Liver (tissue), 9 donors: ENCODE measurements around the gene MAPT. TPM values are rescaled to one million over a fixed set of nuclear protein-coding genes. Genes with fewer than 3 reads are reported as not detected.

Experiments used
- DNase-seq: peaks from one replicate; pipeline ENCODE4 v3.0.0-alpha.2; 2017; ENCODE audit warnings: low spot score
- H3K27ac ChIP-seq, 2 donors: one replicate each; pipeline ENCODE4 v1.7.0; 2013; ENCODE audit warnings: inconsistent platforms in 2 of 2, low read length in 2 of 2, control low read depth in 1 of 2, low read depth in 1 of 2, mild to moderate bottlenecking in 1 of 2
- H3K27me3 ChIP-seq, 4 donors: one replicate each; pipeline versions ENCODE4 v1.6.1 to v1.7.0; 2013; ENCODE audit warnings: low read length in 3 of 4, inconsistent platforms in 1 of 4, mild to moderate bottlenecking in 1 of 4, moderate library complexity in 1 of 4; ENCODE audit not compliant: control insufficient read depth in 4 of 4, insufficient read depth in 4 of 4
- H3K36me3 ChIP-seq, 4 donors: one replicate each; pipeline versions ENCODE4 v1.6.1 to v1.7.0; 2013; ENCODE audit warnings: low read length in 3 of 4, mild to moderate bottlenecking in 3 of 4, low read depth in 1 of 4, moderate library complexity in 1 of 4; ENCODE audit not compliant: control insufficient read depth in 4 of 4, insufficient read depth in 3 of 4
- H3K4me1 ChIP-seq, 4 donors: one replicate each; pipeline versions ENCODE4 v1.6.1 to v1.7.0; 2013; ENCODE audit warnings: low read length in 3 of 4, mild to moderate bottlenecking in 3 of 4, moderate library complexity in 1 of 4; ENCODE audit not compliant: control insufficient read depth in 4 of 4, insufficient read depth in 4 of 4
- H3K4me3 ChIP-seq, 3 donors: one replicate each; pipeline versions ENCODE4 v1.6.1 to v1.7.0; 2013; ENCODE audit warnings: low read length in 3 of 3, control low read depth in 1 of 3, low read depth in 1 of 3, mild to moderate bottlenecking in 1 of 3
- H3K9ac ChIP-seq, 2 donors: one replicate each; pipeline ENCODE4 v1.7.0; 2013; ENCODE audit warnings: low read length in 2 of 2, mild to moderate bottlenecking in 2 of 2, moderate library complexity in 2 of 2, control low read depth in 1 of 2, low read depth in 1 of 2
- H3K9me3 ChIP-seq, 4 donors: one replicate each; pipeline versions ENCODE4 v1.6.1 to v1.7.0; 2013; ENCODE audit warnings: low read length in 3 of 4; ENCODE audit not compliant: control insufficient read depth in 4 of 4
- CTCF ChIP-seq: fragments of 150-350 bp; IDR thresholded peaks from 2 replicates; pipeline ENCODE4 v1.5.1; 2017; ENCODE audit warnings: improper control_type of control experiment, low read depth, low read length; ENCODE audit not compliant: missing input control
- FOXA2 ChIP-seq: IDR thresholded peaks from 2 replicates; pipeline ENCODE4 v1.6.1; 2016; ENCODE audit warnings: antibody characterized with exemption
- HNF4A ChIP-seq, 2 donors: conservative IDR thresholded peaks; 2 replicates each; pipeline ENCODE4 v1.6.1; 2016; ENCODE audit warnings: antibody characterized with exemption in 2 of 2, mild to moderate bottlenecking in 2 of 2
- JUND ChIP-seq, 2 donors: IDR thresholded peaks; 2 replicates each; pipeline ENCODE4 v1.6.1; 2016; ENCODE audit warnings: antibody characterized with exemption in 2 of 2
- RAD21 ChIP-seq, 2 donors: IDR thresholded peaks; 2 replicates each; pipeline ENCODE4 v1.6.1; 2016; ENCODE audit warnings: antibody characterized with exemption in 2 of 2, mild to moderate bottlenecking in 2 of 2
- REST ChIP-seq: IDR thresholded peaks from 2 replicates; pipeline ENCODE4 v1.6.1; 2016; ENCODE audit warnings: antibody characterized with exemption, mild to moderate bottlenecking
- RXRA ChIP-seq, 2 donors: IDR thresholded peaks; 2 replicates each; pipeline ENCODE4 v1.6.1; 2017 to 2018; ENCODE audit warnings: antibody characterized with exemption in 2 of 2, mild to moderate bottlenecking in 1 of 2
- SP1 ChIP-seq: IDR thresholded peaks from 2 replicates; pipeline ENCODE4 v1.6.1; 2018; ENCODE audit warnings: antibody characterized with exemption, mild to moderate bottlenecking
- YY1 ChIP-seq: IDR thresholded peaks from 2 replicates; pipeline ENCODE4 v1.6.1; 2016; ENCODE audit warnings: antibody characterized with exemption, mild to moderate bottlenecking
- WGBS: extraction: QIAGEN DNeasy Blood & Tissue Kit; methylation state at CpG from one replicate; pipeline ENCODE4 v1.1.7; 2013; 5-methylcytosine and 5-hydroxymethylcytosine counted together
- polyA plus RNA-seq, 2 donors: library from polyadenylated mRNA; stranded (reverse) in 1 of 2; unstranded in 1 of 2; fragments of 200-250 nt in 1 of 2; fragments of >200 nt in 1 of 2; fragmentation: Nextera tagmentation in 1 of 2; extraction: Ambion mirVana in 1 of 2; gene quantifications; one replicate each; pipeline versions ENCODE4 v1.2.1 to v1.2.3, GENCODE V29; 2013 to 2015
- total RNA-seq, 2 donors: library from RNA; depleted of rRNA; stranded (reverse); fragments of >200 nt; gene quantifications; one replicate each; pipeline ENCODE4 v1.2.3, GENCODE V29; 2014
- donor health status: healthy.
- donor health status: healthy.
- donor health status: healthy.
- donor health status: healthy.
- donor health status: healthy.

MAPT gene
- total and polyA plus RNA-seq, 4 donors, result 0.05 to 0.67 (median 0.27) TPM

GRCh38 chr17:45948881-45949624 lies 54.7 kb downstream of the MAPT start:
- peak overlapping the region; percentile 30 to 79 for H3K9ac ChIP-seq
- peak overlapping the region; percentile 35 to 41 for H3K27ac ChIP-seq

GRCh38 chr17:45949755-45950320 lies 55.5 kb downstream of the MAPT start:
- Histone ChIP-seq H3K9ac (no peak overlapping the region), H3K4me3 (no peak overlapping the region), H3K27me3 (peaks cover 0 to 2% (median 0%) of the 10 kb centered on the region in 4 donors), H3K4me1 (peaks cover 0 to 20% (median 10%) of the 10 kb centered on the region in 4 donors), H3K9me3 (no peaks in the 10 kb centered on the region), H3K27ac (no peak overlapping the region), H3K36me3 (no peaks in the 10 kb centered on the region)
- TF ChIP-seq FOXA2 (no peak), RAD21 (IDR thresholded peaks at IDR 0.05) (no peak), YY1 (no peak), CTCF (no peak), SP1 (no peak), RXRA (IDR thresholded peaks at IDR 0.05) (no peak), REST (no peak), JUND (IDR thresholded peaks at IDR 0.05) (no peak)
- peak; percentile 16 for DNase-seq
- 82% methylated on average over 9 of the region's 9 CpGs for WGBS

More at GRCh38 chr17:45948881-45949624, 54.7 kb downstream of the MAPT start:
- H3K9me3 ChIP-seq, result no peaks in the 10 kb centered on the region
- DNase-seq, result peak; percentile 73
- H3K36me3 ChIP-seq, result no peaks in the 10 kb centered on the region
- peaks cover 0 to 2% (median 0%) of the 10 kb centered on the region in 4 donors for H3K27me3 ChIP-seq
- H3K4me1 ChIP-seq, result peaks cover 0 to 20% (median 10%) of the 10 kb centered on the region in 4 donors
- H3K4me3 ChIP-seq, result peak overlapping the region in 1 of 3 donors; percentile 10
- 5% methylated on average over 34 of the region's 34 CpGs for WGBS
- TF ChIP-seq RAD21 (IDR thresholded peaks at IDR 0.05), result peak; percentile 84 to 85
- TF ChIP-seq CTCF, result peak; percentile 76
- no peak for TF ChIP-seq FOXA2
- peak in 1 of 2 donors; percentile 17 for TF ChIP-seq HNF4A (conservative IDR thresholded peaks at IDR 0.05)
